ENCODE measurements around the gene IL2RA. TPM values are rescaled to one million over a fixed set of nuclear protein-coding genes. Genes with fewer than 3 reads are reported as not detected.

Gene IL2RA
- total and polyA plus RNA-seq, 2 donors (not counting 3 experiments of a cell fraction or from before 2014, with no cell fraction given), result not detected

GRCh38 chr10:6067457-6067856, 5.3 kb upstream of the IL2RA start:
- Histone ChIP-seq H2AFZ (ENCODE audit: low read depth, low read length) (no peak overlapping the region), H3K4me1 (ENCODE audit: control insufficient read depth, extremely low read depth, insufficient read depth, low read length) (no peaks in the 10 kb centered on the region), H3K27ac (ENCODE audit: insufficient read depth, low read depth, low read length) (no peak overlapping the region), H4K20me1 (replicated peaks; ENCODE audit: control insufficient read depth, extremely low read depth, insufficient read depth, low read length) (no peaks in the 10 kb centered on the region), H3K27me3 (ENCODE audit: control insufficient read depth in 2 of 2, insufficient read depth in 2 of 2, low read length in 2 of 2) (peaks cover 0 to 4% of the 10 kb centered on the region in 2 experiments), H3K9ac (replicated peaks; ENCODE audit: extremely low read depth, insufficient read depth, low read length) (no peak overlapping the region), H3K79me2 (ENCODE audit: control insufficient read depth, insufficient read depth, low read length) (no peaks in the 10 kb centered on the region), H3K4me2 (ENCODE audit: insufficient read depth, low read length) (no peak overlapping the region), H3K36me3 (ENCODE audit: control insufficient read depth in 2 of 2, extremely low read depth in 1 of 2, insufficient read depth in 2 of 2, low read length in 2 of 2) (no peaks in the 10 kb centered on the region), H3K9me1 (replicated peaks; ENCODE audit: control insufficient read depth, extremely low read depth, insufficient read depth, low read length) (no peaks in the 10 kb centered on the region), H3K4me3 (replicated peaks in 1 of 3; ENCODE audit: insufficient read depth in 1 of 3, low read depth in 1 of 3, low read length in 3 of 3) (no peak overlapping the region), H3K9me3 (replicated peaks; ENCODE audit: control insufficient read depth, insufficient read depth, low read length) (no peaks in the 10 kb centered on the region)
- DNase-seq (ENCODE audit: low read depth, low spot score) (no peak), FAIRE-seq (no peak)
- POLR2A ChIA-PET, result interaction anchor here (0.6 kb wide), 1 partner anchor 85 kb away, joined by 3 read pairs; no protein-coding TSS in a partner anchor
- no TSS peak for BruUV-seq (replicated peaks)
- intact Hi-C loops (cut with micrococcal nuclease), result no loop called here
- CTCF ChIA-PET, result no interaction called here
- no peak for TF ChIP-seq CTCF (IDR thresholded peaks at IDR 0.05; ENCODE audit: extremely low read depth in 1 of 2, insufficient read depth in 1 of 2, low read depth in 1 of 2, low read length in 2 of 2)
- no peak for TF ChIP-seq POLR2AphosphoS5 (IDR thresholded peaks at IDR 0.05; ENCODE audit: insufficient read depth, low read depth, low read length)
- TF ChIP-seq MYC (IDR thresholded peaks at IDR 0.05; ENCODE audit: low read depth, low read length), result no peak
- no peak for TF ChIP-seq MAX (IDR thresholded peaks at IDR 0.05; ENCODE audit: insufficient read depth, insufficient read length)
- no peak for TF ChIP-seq EZH2 (IDR thresholded peaks at IDR 0.05; ENCODE audit: borderline replicate concordance, low read depth, low read length, severe bottlenecking)
- TF ChIP-seq GATA2 (IDR thresholded peaks at IDR 0.05; ENCODE audit: insufficient read depth, insufficient read length, low read depth, low read length), result no peak
- no peak for TF ChIP-seq JUN (IDR thresholded peaks at IDR 0.05; ENCODE audit: borderline replicate concordance, insufficient read depth, insufficient read length, low read depth)
- no peak for TF ChIP-seq POLR2A (IDR thresholded peaks at IDR 0.05; ENCODE audit: low read depth, low read length)
- TF ChIP-seq FOS (IDR thresholded peaks at IDR 0.05; ENCODE audit: borderline replicate concordance, insufficient read depth, low read length), result no peak
- dilution Hi-C loops (cut with MboI; ENCODE audit: extremely low pct_ligation_motif_present, low sequenced_read_pairs), result no loop called here

All from endothelial cell of umbilical vein (primary cell).